Bladder microvascular endothelial cell (primary cell): ENCODE data around the gene ADCYAP1R1. TPM values are rescaled to one million over a fixed set of nuclear protein-coding genes. Genes with fewer than 3 reads are reported as not detected.

ENCODE experiments used
- total RNA-seq: library from RNA; depleted of rRNA; stranded (reverse); fragments of >200 nt; gene quantifications from 2 replicates; pipeline ENCODE4 v1.2.3, GENCODE V29; 2014

Gene ADCYAP1R1
- total RNA-seq, result not detected in 2 replicates

GRCh38 chr7:31051598-31052486 lies at the start of gene ADCYAP1R1:
Gene ADCYAP1R1 (plus strand): TSS chr7:31052308. CDS start chr7:31063265, 10,957 bp downstream.

Other genes with a start within 250 kb of the ADCYAP1R1 start
- 2.1 and 12.5 TPM in 2 replicates for gene AQP1, start 140.5 kb upstream of the ADCYAP1R1 start, total RNA-seq
- gene GHRHR, start 88.4 kb upstream of the ADCYAP1R1 start, total RNA-seq, result not detected in 2 replicates